H1 (cell line): Measurements from ENCODE around the gene THRB. TPM values are rescaled to one million over a fixed set of nuclear protein-coding genes. Genes with fewer than 3 reads are reported as not detected.

Source experiments
- CBX5 ChIP-seq: fragments of 300-800, 300-1000 bp; sonication (generic); IDR thresholded peaks from 2 replicates; pipeline ENCODE4 v1.7.1; 2016; ENCODE audit warnings: antibody characterized with exemption, low read length, low read depth
- CREB1 ChIP-seq: IDR thresholded peaks from 2 replicates; pipeline ENCODE4 v1.6.1; 2012; ENCODE audit warnings: inconsistent platforms
- JUN ChIP-seq: IDR thresholded peaks from 2 replicates; pipeline ENCODE4 v1.6.1; 2011; ENCODE audit warnings: low read depth, mild to moderate bottlenecking, improper control_type of control experiment, low read length
- SIRT6 ChIP-seq: IDR thresholded peaks from one replicate; pipeline ENCODE4 v1.7.1; 2012; ENCODE audit warnings: low read length, inconsistent platforms
- SP4 ChIP-seq: IDR thresholded peaks from 2 replicates; pipeline ENCODE4 v1.6.1; 2012; ENCODE audit warnings: low read length, inconsistent platforms
- TAF7 ChIP-seq: optimal IDR thresholded peaks from 2 replicates; pipeline ENCODE3; 2011; ENCODE audit warnings: low read depth, mild to moderate bottlenecking, inconsistent platforms, low read length, moderate library complexity, borderline replicate concordance
- polyA plus RNA-seq, 7 experiments: library from polyadenylated mRNA; depleted of rRNA in 3 of 7; stranded (reverse) in 5 of 7; unstranded in 2 of 7; fragments of >200 nt in 5 of 7; fragments of 200-250 nt in 2 of 7; gene quantifications; 1 replicate in 5 of 7; 2 replicates in 1 of 7; 4 replicates in 1 of 7; pipeline versions ENCODE4 v1.2.1 to v1.2.3, GENCODE V29; 2011 to 2013; ENCODE audit warnings: missing spikeins in 2 of 7, mixed read lengths in 2 of 7
- total RNA-seq: library from RNA; stranded (reverse); fragmentation: NEBNext Ultra II Directional; extraction: Animal tissue kit (Norgen Biotek cat#: 25700); gene quantifications from 2 replicates; pipeline ENCODE4 v1.2.1, GENCODE V29; 2021
- TF ChIP-seq, protein P1 (sequence below): fragments of 300-600 bp; sonication (generic); IDR thresholded peaks from 2 replicates; pipeline ENCODE4 v1.7.1; 2012; ENCODE audit warnings: low read length, moderate library complexity, mild to moderate bottlenecking, inconsistent platforms; ENCODE audit not compliant: insufficient replicate concordance

Gene THRB
- total and polyA plus RNA-seq, 2 of the 8 experiments (the other 6 are each of a cell fraction or from before 2014, with no cell fraction given), result 0.98 to 3.9 TPM

DNA sequence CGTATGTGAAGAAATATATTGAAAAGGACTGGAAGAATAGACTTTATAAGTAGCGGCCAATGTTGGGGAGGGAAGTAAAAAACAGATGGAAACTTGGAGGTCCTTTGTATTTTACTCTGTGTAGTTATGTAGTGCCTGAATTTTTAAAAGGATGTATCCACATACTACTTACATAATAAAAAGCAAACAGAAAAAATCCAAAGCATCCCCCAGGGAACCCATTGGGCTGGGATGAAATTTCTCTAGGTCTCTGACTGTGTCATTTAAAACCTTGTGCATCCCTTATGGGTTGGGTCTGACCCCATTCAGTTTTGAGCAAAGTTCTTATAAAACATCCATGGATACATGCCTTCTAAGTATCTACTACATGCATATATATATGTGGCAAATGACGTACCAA lies 408.4 kb downstream of the THRB start (continued):
- TF ChIP-seq, protein P1, sequence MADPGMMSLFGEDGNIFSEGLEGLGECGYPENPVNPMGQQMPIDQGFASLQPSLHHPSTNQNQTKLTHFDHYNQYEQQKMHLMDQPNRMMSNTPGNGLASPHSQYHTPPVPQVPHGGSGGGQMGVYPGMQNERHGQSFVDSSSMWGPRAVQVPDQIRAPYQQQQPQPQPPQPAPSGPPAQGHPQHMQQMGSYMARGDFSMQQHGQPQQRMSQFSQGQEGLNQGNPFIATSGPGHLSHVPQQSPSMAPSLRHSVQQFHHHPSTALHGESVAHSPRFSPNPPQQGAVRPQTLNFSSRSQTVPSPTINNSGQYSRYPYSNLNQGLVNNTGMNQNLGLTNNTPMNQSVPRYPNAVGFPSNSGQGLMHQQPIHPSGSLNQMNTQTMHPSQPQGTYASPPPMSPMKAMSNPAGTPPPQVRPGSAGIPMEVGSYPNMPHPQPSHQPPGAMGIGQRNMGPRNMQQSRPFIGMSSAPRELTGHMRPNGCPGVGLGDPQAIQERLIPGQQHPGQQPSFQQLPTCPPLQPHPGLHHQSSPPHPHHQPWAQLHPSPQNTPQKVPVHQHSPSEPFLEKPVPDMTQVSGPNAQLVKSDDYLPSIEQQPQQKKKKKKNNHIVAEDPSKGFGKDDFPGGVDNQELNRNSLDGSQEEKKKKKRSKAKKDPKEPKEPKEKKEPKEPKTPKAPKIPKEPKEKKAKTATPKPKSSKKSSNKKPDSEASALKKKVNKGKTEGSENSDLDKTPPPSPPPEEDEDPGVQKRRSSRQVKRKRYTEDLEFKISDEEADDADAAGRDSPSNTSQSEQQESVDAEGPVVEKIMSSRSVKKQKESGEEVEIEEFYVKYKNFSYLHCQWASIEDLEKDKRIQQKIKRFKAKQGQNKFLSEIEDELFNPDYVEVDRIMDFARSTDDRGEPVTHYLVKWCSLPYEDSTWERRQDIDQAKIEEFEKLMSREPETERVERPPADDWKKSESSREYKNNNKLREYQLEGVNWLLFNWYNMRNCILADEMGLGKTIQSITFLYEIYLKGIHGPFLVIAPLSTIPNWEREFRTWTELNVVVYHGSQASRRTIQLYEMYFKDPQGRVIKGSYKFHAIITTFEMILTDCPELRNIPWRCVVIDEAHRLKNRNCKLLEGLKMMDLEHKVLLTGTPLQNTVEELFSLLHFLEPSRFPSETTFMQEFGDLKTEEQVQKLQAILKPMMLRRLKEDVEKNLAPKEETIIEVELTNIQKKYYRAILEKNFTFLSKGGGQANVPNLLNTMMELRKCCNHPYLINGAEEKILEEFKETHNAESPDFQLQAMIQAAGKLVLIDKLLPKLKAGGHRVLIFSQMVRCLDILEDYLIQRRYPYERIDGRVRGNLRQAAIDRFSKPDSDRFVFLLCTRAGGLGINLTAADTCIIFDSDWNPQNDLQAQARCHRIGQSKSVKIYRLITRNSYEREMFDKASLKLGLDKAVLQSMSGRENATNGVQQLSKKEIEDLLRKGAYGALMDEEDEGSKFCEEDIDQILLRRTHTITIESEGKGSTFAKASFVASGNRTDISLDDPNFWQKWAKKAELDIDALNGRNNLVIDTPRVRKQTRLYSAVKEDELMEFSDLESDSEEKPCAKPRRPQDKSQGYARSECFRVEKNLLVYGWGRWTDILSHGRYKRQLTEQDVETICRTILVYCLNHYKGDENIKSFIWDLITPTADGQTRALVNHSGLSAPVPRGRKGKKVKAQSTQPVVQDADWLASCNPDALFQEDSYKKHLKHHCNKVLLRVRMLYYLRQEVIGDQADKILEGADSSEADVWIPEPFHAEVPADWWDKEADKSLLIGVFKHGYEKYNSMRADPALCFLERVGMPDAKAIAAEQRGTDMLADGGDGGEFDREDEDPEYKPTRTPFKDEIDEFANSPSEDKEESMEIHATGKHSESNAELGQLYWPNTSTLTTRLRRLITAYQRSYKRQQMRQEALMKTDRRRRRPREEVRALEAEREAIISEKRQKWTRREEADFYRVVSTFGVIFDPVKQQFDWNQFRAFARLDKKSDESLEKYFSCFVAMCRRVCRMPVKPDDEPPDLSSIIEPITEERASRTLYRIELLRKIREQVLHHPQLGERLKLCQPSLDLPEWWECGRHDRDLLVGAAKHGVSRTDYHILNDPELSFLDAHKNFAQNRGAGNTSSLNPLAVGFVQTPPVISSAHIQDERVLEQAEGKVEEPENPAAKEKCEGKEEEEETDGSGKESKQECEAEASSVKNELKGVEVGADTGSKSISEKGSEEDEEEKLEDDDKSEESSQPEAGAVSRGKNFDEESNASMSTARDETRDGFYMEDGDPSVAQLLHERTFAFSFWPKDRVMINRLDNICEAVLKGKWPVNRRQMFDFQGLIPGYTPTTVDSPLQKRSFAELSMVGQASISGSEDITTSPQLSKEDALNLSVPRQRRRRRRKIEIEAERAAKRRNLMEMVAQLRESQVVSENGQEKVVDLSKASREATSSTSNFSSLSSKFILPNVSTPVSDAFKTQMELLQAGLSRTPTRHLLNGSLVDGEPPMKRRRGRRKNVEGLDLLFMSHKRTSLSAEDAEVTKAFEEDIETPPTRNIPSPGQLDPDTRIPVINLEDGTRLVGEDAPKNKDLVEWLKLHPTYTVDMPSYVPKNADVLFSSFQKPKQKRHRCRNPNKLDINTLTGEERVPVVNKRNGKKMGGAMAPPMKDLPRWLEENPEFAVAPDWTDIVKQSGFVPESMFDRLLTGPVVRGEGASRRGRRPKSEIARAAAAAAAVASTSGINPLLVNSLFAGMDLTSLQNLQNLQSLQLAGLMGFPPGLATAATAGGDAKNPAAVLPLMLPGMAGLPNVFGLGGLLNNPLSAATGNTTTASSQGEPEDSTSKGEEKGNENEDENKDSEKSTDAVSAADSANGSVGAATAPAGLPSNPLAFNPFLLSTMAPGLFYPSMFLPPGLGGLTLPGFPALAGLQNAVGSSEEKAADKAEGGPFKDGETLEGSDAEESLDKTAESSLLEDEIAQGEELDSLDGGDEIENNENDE, result no peak
- TF ChIP-seq SP4 (no peak), SIRT6 (no peak), JUN (no peak), TAF7 (no peak), CBX5 (no peak), CREB1 (no peak)
